ENCODE data around the gene PRKG1.

Gene PRKG1

GRCh38 chr10:51932530-51932929 is 858.2 kb downstream of the PRKG1 start:
- no peak for DNase-seq (ENCODE audit: low read depth)

- DNase-seq (ENCODE audit: low read depth): no peak
These were observed 860.1 kb downstream of the PRKG1 start for GRCh38 chr10:51934373-51934772.

GRCh38 chr10:51935341-51935740 is 861.1 kb downstream of the PRKG1 start:
- DNase-seq (ENCODE audit: low read depth): no peak

GRCh38 chr10:51937308-51938140 is 863.2 kb downstream of the PRKG1 start:
- DNase-seq (ENCODE audit: low read depth): peak; percentile 87

- no peak for DNase-seq (ENCODE audit: low read depth)
These were observed 876.2 kb downstream of the PRKG1 start for GRCh38 chr10:51950371-51950995.

- DNase-seq (ENCODE audit: low read depth): no peak
These were observed 876.8 kb downstream of the PRKG1 start for GRCh38 chr10:51950996-51951555.

- DNase-seq (ENCODE audit: low read depth): no peak
These were observed 877.3 kb downstream of the PRKG1 start for GRCh38 chr10:51951601-51952000.

- no peak for DNase-seq (ENCODE audit: low read depth)
These were observed 877.8 kb downstream of the PRKG1 start for GRCh38 chr10:51952056-51952455.

- no peak for DNase-seq (ENCODE audit: low read depth)
These were observed 881.4 kb downstream of the PRKG1 start for GRCh38 chr10:51955696-51956095.

- no peak for DNase-seq (ENCODE audit: low read depth)
These were observed 882.5 kb downstream of the PRKG1 start for GRCh38 chr10:51956822-51957221.

GRCh38 chr10:51960494-51960895 is 886.2 kb downstream of the PRKG1 start:
- peak; percentile 37 for DNase-seq (ENCODE audit: low read depth)

GRCh38 chr10:51961401-51961800 is 887.1 kb downstream of the PRKG1 start:
- no peak for DNase-seq (ENCODE audit: low read depth)

- DNase-seq (ENCODE audit: low read depth): no peak
These were observed 890.3 kb downstream of the PRKG1 start for GRCh38 chr10:51964630-51965029.

- DNase-seq (ENCODE audit: low read depth): no peak
These were observed 891.2 kb downstream of the PRKG1 start for GRCh38 chr10:51965451-51965850.

- no peak for DNase-seq (ENCODE audit: low read depth)
These were observed 898.6 kb downstream of the PRKG1 start for GRCh38 chr10:51972733-51973346.

- no peak for DNase-seq (ENCODE audit: low read depth)
These were observed 906.5 kb downstream of the PRKG1 start for GRCh38 chr10:51980752-51981151.

- DNase-seq (ENCODE audit: low read depth): no peak
These were observed 907.4 kb downstream of the PRKG1 start for GRCh38 chr10:51981731-51982130.

- DNase-seq (ENCODE audit: low read depth): no peak
These were observed 909.2 kb downstream of the PRKG1 start for GRCh38 chr10:51983481-51983880.

- DNase-seq (ENCODE audit: low read depth): no peak
These were observed 911.0 kb downstream of the PRKG1 start for GRCh38 chr10:51985336-51985735.

GRCh38 chr10:51986516-51986915 is 912.2 kb downstream of the PRKG1 start:
- DNase-seq (ENCODE audit: low read depth): no peak

GRCh38 chr10:51993475-51993874 is 919.2 kb downstream of the PRKG1 start:
- no peak for DNase-seq (ENCODE audit: low read depth)

GRCh38 chr10:51999096-51999495 is 924.8 kb downstream of the PRKG1 start:
- no peak for DNase-seq (ENCODE audit: low read depth)
